Measurements from ENCODE around the gene MYH4. TPM values are rescaled to one million over a fixed set of nuclear protein-coding genes. Genes with fewer than 3 reads are reported as not detected.

The MYH4 gene
- total and polyA plus RNA-seq, 3 donors from 2014 or later, result 0.08 to 0.39 (median 0.31) TPM

GRCh38 chr17:10421211-10421610, 48.1 kb downstream of the MYH4 start:
- WGBS, 2 donors, result 82 to 88% methylated on average over 2 of the region's 2 CpGs
- intact Hi-C loops (cut with DNase I; ENCODE audit: low total_unique reads), result no loop called here
- no peaks in the 10 kb centered on the region for H3K9me3 ChIP-seq
- H3K36me3 ChIP-seq (ENCODE audit: low read depth, missing control alignments), result no peaks in the 10 kb centered on the region
- no peaks in the 10 kb centered on the region for H3K4me1 ChIP-seq
- no peaks in the 10 kb centered on the region for H3K27me3 ChIP-seq
- no peak overlapping the region for H3K4me3 ChIP-seq
- no peak for DNase-seq
- no peak overlapping the region for H3K27ac ChIP-seq
- TF ChIP-seq CTCF (IDR thresholded peaks at IDR 0.05), result no peak
- TF ChIP-seq POLR2A (IDR thresholded peaks at IDR 0.05), result no peak

GRCh38 chr17:10420811-10421210, 48.5 kb downstream of the MYH4 start:
- intact Hi-C loops (cut with DNase I; ENCODE audit: low total_unique reads), result no loop called here

DNA sequence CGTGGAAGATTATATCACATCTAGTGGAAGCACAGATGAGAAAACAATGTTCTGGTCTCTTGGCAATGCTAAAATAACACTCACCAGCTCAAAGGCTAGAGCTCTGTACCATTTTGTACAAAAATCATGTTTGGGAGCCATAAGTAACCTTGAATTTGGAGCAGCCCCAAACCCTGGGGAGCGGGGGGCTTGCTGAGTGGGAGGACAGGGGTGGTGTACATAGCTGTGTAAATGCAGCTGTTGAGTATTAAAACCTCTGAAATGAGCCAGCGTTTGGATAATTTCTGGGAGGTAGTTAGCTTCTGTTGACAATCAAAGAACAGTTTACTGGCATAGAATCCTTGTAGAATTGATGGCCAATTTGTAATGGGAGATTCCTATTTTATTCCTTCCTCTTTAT, 51.9 kb downstream of the MYH4 start:
- H3K27me3 ChIP-seq, result no peaks in the 10 kb centered on the region
- intact Hi-C loops (cut with DNase I; ENCODE audit: low total_unique reads), result no loop called here
- no peak overlapping the region for H3K4me3 ChIP-seq
- H3K36me3 ChIP-seq (ENCODE audit: low read depth, missing control alignments), result no peaks in the 10 kb centered on the region
- 33 to 55% methylated on average over 3 of the region's 3 CpGs for WGBS, 2 donors
- H3K9me3 ChIP-seq, result no peaks in the 10 kb centered on the region
- no peak overlapping the region for H3K27ac ChIP-seq
- H3K4me1 ChIP-seq, result no peaks in the 10 kb centered on the region
- TF ChIP-seq CTCF (IDR thresholded peaks at IDR 0.05) (no peak), POLR2A (IDR thresholded peaks at IDR 0.05) (no peak)
- DNase-seq, result no peak

More at GRCh38 chr17:10420811-10421210, 48.5 kb downstream of the MYH4 start:
- H3K4me3 ChIP-seq, result no peak overlapping the region
- no peaks in the 10 kb centered on the region for H3K36me3 ChIP-seq (ENCODE audit: low read depth, missing control alignments)
- WGBS, 2 donors, result 90 to 96% methylated on average over 2 of the region's 2 CpGs
- H3K27ac ChIP-seq, result no peak overlapping the region
- no peaks in the 10 kb centered on the region for H3K27me3 ChIP-seq
- TF ChIP-seq CTCF (IDR thresholded peaks at IDR 0.05), result no peak
- TF ChIP-seq POLR2A (IDR thresholded peaks at IDR 0.05), result no peak
- H3K9me3 ChIP-seq, result no peaks in the 10 kb centered on the region
- DNase-seq, result no peak
- no peaks in the 10 kb centered on the region for H3K4me1 ChIP-seq

DNA sequence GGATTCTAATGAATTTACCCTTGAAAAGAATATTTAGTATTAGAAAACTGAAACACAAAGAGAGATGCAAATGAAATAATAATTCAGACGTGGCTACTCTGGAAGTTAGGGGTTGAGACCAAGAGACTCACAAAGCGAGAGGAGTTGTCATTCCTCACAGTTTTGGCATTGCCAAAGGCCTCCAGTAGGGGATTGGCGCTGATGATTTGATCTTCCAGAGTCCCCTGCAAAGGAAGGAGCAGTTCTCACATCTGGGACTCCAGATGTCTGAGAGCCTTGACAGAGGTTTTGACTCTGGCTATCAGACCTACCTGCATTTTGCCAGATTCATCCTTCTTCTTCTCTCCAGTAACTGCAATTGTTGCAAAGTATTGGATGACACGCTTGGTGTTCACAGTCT, 54.2 kb downstream of the MYH4 start:
- Histone ChIP-seq H3K27ac (no peak overlapping the region), H3K4me3 (no peak overlapping the region), H3K9me3 (no peaks in the 10 kb centered on the region), H3K4me1 (no peaks in the 10 kb centered on the region), H3K36me3 (ENCODE audit: low read depth, missing control alignments) (no peaks in the 10 kb centered on the region), H3K27me3 (no peaks in the 10 kb centered on the region)
- DNase-seq, result no peak
- 77 to 86% methylated on average over 4 of the region's 4 CpGs for WGBS, 2 donors
- TF ChIP-seq CTCF (IDR thresholded peaks at IDR 0.05) (no peak), POLR2A (IDR thresholded peaks at IDR 0.05) (no peak)
- intact Hi-C loops (cut with DNase I; ENCODE audit: low total_unique reads), result no loop called here

GRCh38 chr17:10403589-10403988, 65.8 kb downstream of the MYH4 start:
- TF ChIP-seq POLR2A (IDR thresholded peaks at IDR 0.05) (no peak), CTCF (IDR thresholded peaks at IDR 0.05) (no peak)
- Histone ChIP-seq H3K4me3 (no peak overlapping the region), H3K27ac (no peak overlapping the region), H3K27me3 (no peaks in the 10 kb centered on the region), H3K9me3 (no peaks in the 10 kb centered on the region), H3K36me3 (ENCODE audit: low read depth, missing control alignments) (no peaks in the 10 kb centered on the region), H3K4me1 (no peaks in the 10 kb centered on the region)
- intact Hi-C loops (cut with DNase I; ENCODE audit: low total_unique reads), result no loop called here
- no peak for DNase-seq
